ENCODE measurements around the gene SIRPB1.
"Not testable (repeated sequence)": the region's sequence is repeated elsewhere in the genome, so short reads cannot be mapped to it uniquely, and the experiment has no call there.

Gene SIRPB1

DNA sequence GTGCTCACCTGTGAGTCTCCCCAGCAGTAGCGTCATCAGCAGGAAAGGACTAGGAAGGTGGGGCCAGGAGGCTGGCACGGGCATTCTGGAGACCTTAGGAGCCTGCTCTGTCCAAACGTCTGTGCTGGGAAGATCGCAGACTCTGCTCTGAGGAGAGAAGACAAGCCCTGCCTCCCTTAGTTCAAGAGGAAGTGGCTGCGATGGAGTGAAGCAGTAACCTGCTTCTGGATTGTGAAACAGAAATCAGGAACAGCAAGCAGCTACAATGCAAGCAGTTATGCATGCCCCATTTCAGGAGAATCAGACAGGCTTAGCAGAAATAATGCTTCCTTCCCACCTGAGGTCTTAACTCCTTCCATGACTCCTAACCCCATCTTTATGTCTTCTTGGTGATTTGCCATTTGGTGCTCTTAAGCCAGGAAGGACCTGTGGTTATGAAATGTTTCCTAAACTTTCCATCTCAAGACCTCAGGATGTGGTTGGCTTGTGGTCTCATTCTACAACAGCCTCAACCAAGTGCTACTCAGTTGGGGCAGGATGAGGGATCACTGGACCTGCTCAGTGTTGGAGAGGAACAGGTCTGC, at the start of gene SIRPB1:
Gene SIRPB1, minus strand, starts transcription at position 149 of the 584 bp plus-strand sequence. Its CDS starts 65 bp downstream, at position 84.
- no peak for DNase-seq (ENCODE audit: low read depth in 2 of 2)

- no peak for DNase-seq (ENCODE audit: low read depth in 2 of 2)
These were observed 49.5 kb upstream of the SIRPB1 start for GRCh38 chr20:1669304-1669703.

GRCh38 chr20:1667502-1668085, 47.8 kb upstream of the SIRPB1 start:
- DNase-seq (ENCODE audit: low read depth in 2 of 2) = no peak

- DNase-seq (ENCODE audit: low read depth in 2 of 2) = no peak
These were observed 47.0 kb upstream of the SIRPB1 start for GRCh38 chr20:1666802-1667201.

GRCh38 chr20:1665345-1665744, 45.5 kb upstream of the SIRPB1 start:
- DNase-seq (ENCODE audit: low read depth in 2 of 2) = no peak

- no peak for DNase-seq (ENCODE audit: low read depth in 2 of 2)
These were observed 45.1 kb upstream of the SIRPB1 start for GRCh38 chr20:1664911-1665310.

GRCh38 chr20:1663917-1664316, 44.1 kb upstream of the SIRPB1 start:
- no peak for DNase-seq (ENCODE audit: low read depth in 2 of 2)

DNA sequence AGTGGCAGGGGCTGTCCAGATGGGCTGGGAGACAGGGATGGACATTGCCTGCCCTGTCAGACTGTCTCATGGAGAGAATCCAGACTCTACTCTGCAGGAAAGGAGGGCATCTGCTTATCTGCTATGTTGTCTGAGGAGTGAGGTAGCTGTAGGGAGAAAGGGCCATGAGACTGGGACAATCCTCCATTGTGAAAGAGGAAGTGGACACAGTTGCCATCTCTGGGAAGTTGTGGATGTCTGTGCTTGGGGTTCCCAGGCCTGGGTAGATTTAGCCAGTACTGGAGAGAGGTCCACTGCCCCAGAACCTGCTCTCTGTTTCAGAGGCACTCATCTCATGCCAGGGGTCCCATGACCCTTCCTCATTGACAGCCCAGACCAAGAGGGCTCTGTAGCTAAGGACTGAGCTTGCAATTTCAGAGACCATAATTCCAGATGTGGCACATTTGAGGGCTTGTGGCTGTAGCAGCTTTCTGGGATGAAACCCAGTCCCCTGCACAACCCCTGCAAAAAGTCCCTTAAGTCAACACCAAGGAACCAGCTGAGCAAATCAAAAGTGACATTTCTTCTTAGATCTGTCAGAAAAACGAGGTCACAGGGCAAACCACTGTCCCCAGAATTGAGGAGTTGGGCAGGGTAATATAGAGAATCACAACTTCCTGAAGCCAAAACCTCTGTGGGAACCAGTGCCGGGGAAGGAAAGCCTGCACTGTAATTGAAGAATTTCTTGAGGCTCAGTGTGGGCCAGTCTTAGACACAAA, 41.9 kb upstream of the SIRPB1 start:
- no peak for DNase-seq (ENCODE audit: low read depth in 2 of 2)

DNA sequence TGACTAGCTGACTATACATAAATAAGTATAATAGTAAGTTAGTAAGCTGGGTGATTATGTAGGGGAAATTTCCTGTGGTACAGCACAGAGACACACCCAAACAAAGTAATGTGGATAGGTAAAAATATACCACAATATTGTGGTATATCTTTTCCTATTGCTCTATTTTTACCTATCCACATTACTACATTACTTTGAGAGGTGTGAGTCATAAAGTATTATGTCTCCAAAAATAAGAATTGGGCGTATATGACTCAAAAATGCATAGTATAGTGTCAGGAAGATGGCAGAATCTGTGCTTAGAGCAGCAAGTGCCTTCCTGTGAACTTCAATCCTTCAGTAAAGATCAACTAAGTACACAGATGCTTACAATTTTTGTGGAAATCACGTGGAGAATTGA, 40.4 kb upstream of the SIRPB1 start:
- no peak for DNase-seq (ENCODE audit: low read depth in 2 of 2)

GRCh38 chr20:1657556-1658334, 37.9 kb upstream of the SIRPB1 start, which contains the start of gene SIRPG:
Gene SIRPG, minus strand, starts transcription at chr20:1657779. Its CDS starts 65 bp downstream, at chr20:1657714.
- no peak for DNase-seq (ENCODE audit: low read depth in 2 of 2)

GRCh38 chr20:1656844-1657243, 37.0 kb upstream of the SIRPB1 start:
- no peak for DNase-seq (ENCODE audit: low read depth in 2 of 2)

DNA sequence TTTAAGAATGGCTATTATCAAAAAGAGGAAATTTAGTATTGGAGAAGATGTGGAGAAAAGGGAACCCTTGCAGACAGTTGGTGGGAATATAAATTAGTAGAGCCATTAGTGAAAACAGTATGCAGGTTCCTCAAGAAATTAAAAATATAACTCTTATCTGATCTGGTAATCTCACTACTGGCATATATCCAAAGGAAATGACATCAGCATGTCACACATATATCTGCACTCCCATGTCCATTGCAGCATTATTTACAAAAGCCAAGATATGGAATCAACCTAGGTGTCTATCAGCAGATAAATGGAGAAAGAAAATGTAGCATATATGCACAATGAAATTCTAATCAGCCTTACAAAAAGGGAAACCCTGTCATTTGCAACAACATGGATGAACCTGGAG, 35.2 kb upstream of the SIRPB1 start:
- no peak for DNase-seq (ENCODE audit: low read depth in 2 of 2)

GRCh38 chr20:1652960-1653359, 33.2 kb upstream of the SIRPB1 start:
- no peak for DNase-seq (ENCODE audit: low read depth in 2 of 2)

- no peak for DNase-seq (ENCODE audit: low read depth in 2 of 2)
These were observed 32.3 kb upstream of the SIRPB1 start for GRCh38 chr20:1652104-1652503.

DNA sequence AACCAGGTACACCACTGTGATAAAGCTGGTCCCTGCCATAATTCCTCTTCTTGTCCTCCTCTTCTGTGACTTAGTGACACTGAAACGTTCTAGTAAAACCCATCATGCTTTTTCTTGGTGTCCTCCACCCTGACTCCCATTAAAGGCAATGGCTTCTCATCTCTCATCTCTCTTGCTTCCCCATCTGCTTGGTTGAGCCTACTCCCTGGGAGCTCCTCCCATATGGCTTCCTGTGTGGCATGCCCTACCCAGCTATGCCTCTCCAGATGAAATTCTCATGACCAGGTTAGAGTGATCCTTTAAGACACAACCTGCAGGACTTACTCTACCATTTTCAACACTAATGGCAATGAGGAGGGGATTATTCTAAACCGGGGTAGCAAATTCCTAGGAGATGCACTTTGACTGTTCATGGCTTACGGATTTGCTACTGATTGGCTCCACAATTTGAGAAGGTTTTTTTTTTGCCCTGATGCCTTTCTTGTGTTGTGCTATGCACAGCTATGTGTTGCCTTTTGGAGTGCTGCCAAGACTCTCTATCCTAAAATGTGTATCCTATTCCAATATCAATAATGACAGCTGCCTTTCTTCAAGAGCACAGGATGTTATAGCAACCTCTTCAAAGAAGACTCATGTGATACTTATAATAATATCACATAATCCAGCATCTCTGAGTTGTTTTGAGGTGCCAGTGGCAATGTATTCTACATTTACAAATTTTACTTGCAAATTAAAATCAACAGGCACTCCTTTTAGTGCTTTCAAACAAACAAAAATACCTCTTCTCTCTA, 31.7 kb upstream of the SIRPB1 start:
- DNase-seq (ENCODE audit: low read depth in 2 of 2) = no peak

DNA sequence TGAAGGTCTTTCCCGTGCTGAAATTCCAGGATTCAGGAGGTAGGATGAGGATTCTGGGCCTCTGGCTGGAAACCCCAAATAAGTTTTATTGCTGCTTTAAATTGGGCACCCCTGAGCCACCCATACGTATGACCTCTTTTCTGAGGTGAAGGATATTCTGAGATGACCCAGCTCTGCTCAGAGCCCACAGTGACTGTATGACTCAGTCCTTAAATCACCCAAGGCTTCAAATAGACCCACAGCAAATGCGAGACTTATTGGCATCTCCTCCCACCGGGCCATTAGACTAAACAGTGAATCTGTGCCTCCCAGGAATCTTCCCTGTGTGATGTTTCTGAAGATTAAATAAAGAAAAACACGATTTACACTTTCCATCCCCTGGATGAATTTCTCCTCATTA, 28.3 kb upstream of the SIRPB1 start:
- DNase-seq (ENCODE audit: low read depth in 2 of 2) = no peak

DNA sequence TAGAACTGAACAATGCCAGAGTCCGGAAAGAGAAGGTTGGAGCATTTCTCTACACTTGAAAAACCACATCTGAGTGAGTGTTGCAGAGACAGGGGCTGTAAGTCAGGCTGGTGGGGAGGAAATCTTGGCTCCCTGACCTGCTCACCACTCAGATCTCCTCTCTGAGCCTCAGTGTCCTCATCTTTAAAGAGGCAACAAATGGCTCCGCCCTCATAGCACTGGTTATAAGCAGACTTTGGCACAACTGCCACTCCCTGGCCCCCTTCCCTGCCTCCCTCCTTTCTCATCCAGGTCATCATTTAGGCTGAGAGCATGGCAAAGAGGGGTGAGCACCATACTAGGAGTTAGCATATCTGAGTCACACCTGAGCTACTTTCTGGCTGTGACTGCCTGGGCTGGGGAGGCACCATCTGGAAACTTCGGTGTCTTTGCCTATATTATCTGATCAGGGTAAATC, 27.2 kb upstream of the SIRPB1 start:
- no peak for DNase-seq (ENCODE audit: low read depth in 2 of 2)

GRCh38 chr20:1644101-1644962, 24.5 kb upstream of the SIRPB1 start:
- no peak for DNase-seq (ENCODE audit: low read depth in 2 of 2)

DNA sequence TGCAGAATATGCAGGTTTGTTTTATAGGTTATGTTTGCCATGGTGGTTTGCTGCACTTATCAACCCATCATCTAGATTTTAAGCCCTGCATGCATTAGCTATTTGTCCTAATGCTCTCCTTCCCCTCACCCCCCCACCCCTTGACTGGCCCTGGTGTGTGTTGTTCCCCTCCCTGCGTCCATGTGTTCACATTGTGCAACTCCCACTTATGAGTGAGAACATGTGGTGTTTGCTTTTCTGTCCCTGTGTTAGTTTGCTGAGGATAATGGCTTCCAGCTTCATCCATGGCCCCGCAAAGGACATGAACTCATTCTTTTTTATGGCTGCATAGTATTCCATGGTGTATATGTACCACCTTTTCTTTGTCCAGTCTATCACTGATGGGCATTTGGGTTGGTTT, 18.8 kb upstream of the SIRPB1 start:
- not testable (repeated sequence) for DNase-seq (ENCODE audit: low read depth in 2 of 2)

DNA sequence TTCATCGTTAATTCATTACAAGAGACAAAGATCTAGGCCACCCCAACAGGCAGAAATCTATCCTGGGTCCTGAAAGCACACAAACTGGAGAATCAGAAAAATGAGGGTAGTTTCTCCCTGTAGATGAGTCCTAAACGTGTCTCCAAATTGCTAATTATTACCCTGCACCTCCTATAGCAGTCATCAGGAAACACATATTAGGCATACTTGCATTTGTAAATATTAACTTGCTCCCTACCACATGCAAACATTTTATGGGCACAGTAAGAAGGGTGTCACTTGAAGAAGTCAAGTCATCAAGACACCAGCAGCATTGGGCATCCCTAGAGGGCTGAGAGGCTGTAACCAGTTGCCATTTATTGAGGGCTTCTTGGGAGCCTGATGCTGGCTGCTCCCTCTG, 17.9 kb upstream of the SIRPB1 start:
- DNase-seq (ENCODE audit: low read depth in 2 of 2) = no peak

All from fibroblast of skin of left biceps (primary cell).